Measurements from ENCODE around the gene ANGPTL8.

DNA sequence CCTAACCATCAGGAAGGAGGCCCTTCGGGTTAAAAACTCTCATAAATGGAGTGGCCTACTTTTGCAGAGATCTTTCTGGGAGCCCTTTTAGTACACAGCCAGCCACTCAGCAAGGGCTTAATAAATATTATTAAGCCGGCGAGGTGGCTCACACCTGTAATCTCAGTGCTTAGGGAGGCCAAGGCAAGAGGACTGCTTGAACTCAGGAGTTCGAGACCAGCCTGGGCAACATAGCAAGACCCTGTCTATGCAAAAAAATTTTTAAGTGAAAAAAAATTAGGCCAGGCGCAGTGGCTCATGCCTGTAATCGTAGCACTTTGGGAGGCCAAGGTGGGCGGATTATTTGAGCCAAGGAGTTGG lies 41.3 kb upstream of the ANGPTL8 start:
- TF ChIP-seq, protein P1, sequence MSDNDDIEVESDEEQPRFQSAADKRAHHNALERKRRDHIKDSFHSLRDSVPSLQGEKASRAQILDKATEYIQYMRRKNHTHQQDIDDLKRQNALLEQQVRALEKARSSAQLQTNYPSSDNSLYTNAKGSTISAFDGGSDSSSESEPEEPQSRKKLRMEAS (IDR thresholded peaks at IDR 0.05) = no peak
- TF ChIP-seq, protein P2, sequence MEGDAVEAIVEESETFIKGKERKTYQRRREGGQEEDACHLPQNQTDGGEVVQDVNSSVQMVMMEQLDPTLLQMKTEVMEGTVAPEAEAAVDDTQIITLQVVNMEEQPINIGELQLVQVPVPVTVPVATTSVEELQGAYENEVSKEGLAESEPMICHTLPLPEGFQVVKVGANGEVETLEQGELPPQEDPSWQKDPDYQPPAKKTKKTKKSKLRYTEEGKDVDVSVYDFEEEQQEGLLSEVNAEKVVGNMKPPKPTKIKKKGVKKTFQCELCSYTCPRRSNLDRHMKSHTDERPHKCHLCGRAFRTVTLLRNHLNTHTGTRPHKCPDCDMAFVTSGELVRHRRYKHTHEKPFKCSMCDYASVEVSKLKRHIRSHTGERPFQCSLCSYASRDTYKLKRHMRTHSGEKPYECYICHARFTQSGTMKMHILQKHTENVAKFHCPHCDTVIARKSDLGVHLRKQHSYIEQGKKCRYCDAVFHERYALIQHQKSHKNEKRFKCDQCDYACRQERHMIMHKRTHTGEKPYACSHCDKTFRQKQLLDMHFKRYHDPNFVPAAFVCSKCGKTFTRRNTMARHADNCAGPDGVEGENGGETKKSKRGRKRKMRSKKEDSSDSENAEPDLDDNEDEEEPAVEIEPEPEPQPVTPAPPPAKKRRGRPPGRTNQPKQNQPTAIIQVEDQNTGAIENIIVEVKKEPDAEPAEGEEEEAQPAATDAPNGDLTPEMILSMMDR (IDR thresholded peaks at IDR 0.05; ENCODE audit: low read depth, low read length, missing input control) = no peak
- TF ChIP-seq HNF4A (conservative IDR thresholded peaks at IDR 0.05) (no peak), REST (IDR thresholded peaks at IDR 0.05) (no peak), TAF1 (conservative IDR thresholded peaks at IDR 0.05) (no peak), SP1 (IDR thresholded peaks at IDR 0.05) (no peak), JUND (IDR thresholded peaks at IDR 0.05) (no peak), RAD21 (IDR thresholded peaks at IDR 0.05) (no peak), ZBTB33 (IDR thresholded peaks at IDR 0.05) (no peak), NR2F2 (IDR thresholded peaks at IDR 0.05) (no peak), YY1 (IDR thresholded peaks at IDR 0.05) (no peak)
